ENCODE measurements around the gene RSBN1. TPM values are rescaled to one million over a fixed set of nuclear protein-coding genes. Genes with fewer than 3 reads are reported as not detected.

The RSBN1 gene
- total and polyA plus RNA-seq, 7 experiments from 2014 or later, result 29.9 to 58.1 (median 42.0) TPM

DNA sequence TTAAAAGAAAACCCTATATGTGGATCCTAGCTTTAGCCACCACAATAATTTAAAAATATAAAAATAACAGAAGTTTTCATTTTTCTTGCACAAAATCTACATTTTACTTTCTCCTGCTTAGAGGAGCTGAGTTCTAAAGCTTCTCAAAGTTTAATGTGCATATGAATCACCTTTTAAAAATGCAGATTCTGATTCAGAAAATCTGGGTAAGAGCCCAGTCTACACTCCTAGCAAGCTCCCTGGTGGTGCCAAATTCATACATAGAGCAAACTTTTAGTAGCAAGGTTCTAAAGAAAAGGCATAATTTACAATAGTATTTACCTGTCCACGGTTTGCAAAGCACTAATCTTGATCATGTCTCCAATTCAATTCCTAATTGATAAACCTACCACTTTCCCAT, 19.3 kb downstream of the RSBN1 start:
- H3K27ac ChIP-seq (ENCODE audit: low read depth, low read length), result no peak overlapping the region
- H3K27ac Mint-ChIP-seq, result peak overlapping the region in 7 of 9 donors; percentile 16 to 85 (median 64)
- no peaks in the 10 kb centered on the region for H3K9me3 Mint-ChIP-seq
- H3K4me3 ChIP-seq (ENCODE audit: low read length), result no peak overlapping the region
- no peak for ATAC-seq
- ChIA-PET POLR2A (interaction anchor here (1.4 to 1.5 kb wide), 2 partner anchors 9 to 18 kb away, joined by 5 to 6 read pairs; no protein-coding TSS in a partner anchor), CTCF (interaction anchor here (0.6 to 1.0 kb wide), 2 partner anchors 17 to 34 kb away, joined by 3 read pairs; partner anchors contain the start of gene PHTF1)
- H3K4me1 ChIP-seq (ENCODE audit: control insufficient read depth in 2 of 2, insufficient read depth in 2 of 2, low read length in 2 of 2), result peaks cover 15 to 19% of the 10 kb centered on the region in 2 donors
- peaks cover 34 to 86% (median 82%) of the 10 kb centered on the region in 7 donors for H3K4me1 Mint-ChIP-seq
- DNase-seq, result no peak
- H3K27me3 ChIP-seq (ENCODE audit: control insufficient read depth in 2 of 2, insufficient read depth in 2 of 2, low read length in 2 of 2), result no peaks in the 10 kb centered on the region
- no peaks in the 10 kb centered on the region for H3K9me3 ChIP-seq (ENCODE audit: control insufficient read depth in 2 of 3, low read length in 3 of 3)
- intact Hi-C loops (cut with micrococcal nuclease), result loop anchor here in 1 of 2 donors (1.0 kb wide), 1 partner anchor 9 kb away; no protein-coding TSS in a partner anchor
- H3K36me3 ChIP-seq (ENCODE audit: control insufficient read depth in 2 of 3, insufficient read depth in 3 of 3, low read length in 3 of 3), result peaks cover 0 to 31% (median 3%) of the 10 kb centered on the region in 3 experiments
- no peaks in the 10 kb centered on the region for H3K27me3 Mint-ChIP-seq
- H3K36me3 Mint-ChIP-seq, result peaks cover 3 to 65% (median 32%) of the 10 kb centered on the region in 5 donors
- H3K4me3 Mint-ChIP-seq, result peak overlapping the region in 1 of 10 donors; percentile 22

DNA sequence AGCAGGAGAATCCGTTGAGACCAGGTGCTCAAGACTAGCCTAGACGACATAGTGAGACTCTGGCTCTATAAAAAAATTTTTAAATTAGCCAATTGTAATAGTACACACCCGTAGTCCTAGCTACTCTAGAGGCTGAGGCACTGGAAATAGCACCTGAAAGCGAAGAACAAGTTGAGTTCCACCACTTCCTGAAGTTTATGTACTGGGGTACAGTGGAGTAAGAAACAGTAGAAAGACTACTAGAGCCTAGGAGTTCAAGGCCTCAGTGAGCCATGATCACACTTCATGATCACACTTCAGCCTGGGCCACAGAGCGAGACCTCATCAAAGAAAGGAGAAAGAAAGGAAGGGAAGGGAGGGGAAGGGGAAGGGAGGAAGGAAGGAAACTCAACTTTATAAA, 19.8 kb downstream of the RSBN1 start:
- H3K27ac ChIP-seq (ENCODE audit: low read depth, low read length), result peak overlapping the region; percentile 45
- Mint-ChIP-seq H3K9me3 (no peaks in the 10 kb centered on the region), H3K4me3 (peak overlapping the region in 9 of 10 donors; percentile 1 to 65 (median 27)), H3K27me3 (no peaks in the 10 kb centered on the region), H3K4me1 (peaks cover 40 to 86% (median 82%) of the 10 kb centered on the region in 7 donors), H3K27ac (peak overlapping the region; percentile 52 to 87 (median 76)), H3K36me3 (peaks cover 3 to 65% (median 27%) of the 10 kb centered on the region in 5 donors)
- H3K4me1 ChIP-seq (ENCODE audit: control insufficient read depth in 2 of 2, insufficient read depth in 2 of 2, low read length in 2 of 2), result peaks cover 15 to 19% of the 10 kb centered on the region in 2 donors
- peak in 4 of 9 donors; percentile 11 to 16 (median 15) for DNase-seq
- no peaks in the 10 kb centered on the region for H3K27me3 ChIP-seq (ENCODE audit: control insufficient read depth in 2 of 2, insufficient read depth in 2 of 2, low read length in 2 of 2)
- H3K9me3 ChIP-seq (ENCODE audit: control insufficient read depth in 2 of 3, low read length in 3 of 3), result no peaks in the 10 kb centered on the region
- ATAC-seq, result peak; percentile 69
- H3K4me3 ChIP-seq (ENCODE audit: low read length), result peak overlapping the region; percentile 4
- ChIA-PET POLR2A (interaction anchor here (0.6 to 1.5 kb wide), 3 partner anchors 9 to 110 kb away, joined by 3 to 6 read pairs (median 5); no protein-coding TSS in a partner anchor), CTCF (interaction anchor here (1.0 kb wide), 1 partner anchor 33 kb away, joined by 3 read pairs; the partner anchor contains the start of gene PHTF1)
- intact Hi-C loops (cut with micrococcal nuclease), result no loop called here
- peaks cover 0 to 26% (median 2%) of the 10 kb centered on the region in 3 experiments for H3K36me3 ChIP-seq (ENCODE audit: control insufficient read depth in 2 of 3, insufficient read depth in 3 of 3, low read length in 3 of 3)

DNA sequence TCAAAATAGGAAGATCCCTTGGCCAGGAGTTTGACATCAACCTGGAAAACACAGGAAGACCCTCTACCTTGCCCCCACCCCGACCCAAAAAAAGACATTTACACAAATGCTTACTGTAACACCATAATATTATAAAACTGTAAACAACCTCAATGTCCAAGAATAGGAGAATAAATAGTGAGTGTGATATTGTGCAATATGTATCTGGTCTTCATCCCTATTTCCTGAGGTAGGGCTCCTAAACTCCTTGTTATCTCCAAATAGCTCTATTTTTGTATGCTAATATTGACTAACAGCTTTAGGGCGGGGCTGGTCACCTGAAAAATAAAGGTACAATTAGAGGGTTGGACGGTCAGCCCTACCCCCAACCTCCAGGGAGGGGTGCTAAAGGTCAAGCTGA, 23.5 kb downstream of the RSBN1 start:
- Mint-ChIP-seq H3K27me3 (no peaks in the 10 kb centered on the region), H3K9me3 (no peaks in the 10 kb centered on the region), H3K36me3 (peaks cover 0 to 55% (median 9%) of the 10 kb centered on the region in 5 donors), H3K4me1 (peaks cover 49 to 86% (median 83%) of the 10 kb centered on the region in 7 donors), H3K27ac (peak overlapping the region in 4 of 9 donors; percentile 45 to 86 (median 62)), H3K4me3 (peak overlapping the region in 1 of 10 donors; percentile 38)
- CTCF ChIA-PET, result interaction anchor here (1.3 to 1.5 kb wide), 2 partner anchors 29 to 141 kb away, joined by 3 to 5 read pairs; partner anchors contain the start of genes HIPK1 and PHTF1
- DNase-seq (no peak), ATAC-seq (no peak)
- Histone ChIP-seq H3K36me3 (ENCODE audit: control insufficient read depth in 2 of 3, insufficient read depth in 3 of 3, low read length in 3 of 3) (peaks cover 0 to 6% (median 0%) of the 10 kb centered on the region in 3 experiments), H3K9me3 (ENCODE audit: control insufficient read depth in 2 of 3, low read length in 3 of 3) (no peaks in the 10 kb centered on the region), H3K4me3 (ENCODE audit: low read length) (no peak overlapping the region), H3K27me3 (ENCODE audit: control insufficient read depth in 2 of 2, insufficient read depth in 2 of 2, low read length in 2 of 2) (no peaks in the 10 kb centered on the region), H3K4me1 (ENCODE audit: control insufficient read depth in 2 of 2, insufficient read depth in 2 of 2, low read length in 2 of 2) (peaks cover 28 to 35% of the 10 kb centered on the region in 2 donors), H3K27ac (ENCODE audit: low read depth, low read length) (no peak overlapping the region)
- intact Hi-C loops (cut with micrococcal nuclease), result loop anchor here (10.0 kb wide), 1 partner anchor 394 kb away; the partner anchor contains the start of gene MAGI3 (in 2 of the 2)
- POLR2A ChIA-PET, result interaction anchor here (0.6 to 2.0 kb wide), 6 partner anchors 15 to 439 kb away, joined by 3 to 7 read pairs (median 3); partner anchors contain the start of gene PHTF1

DNA sequence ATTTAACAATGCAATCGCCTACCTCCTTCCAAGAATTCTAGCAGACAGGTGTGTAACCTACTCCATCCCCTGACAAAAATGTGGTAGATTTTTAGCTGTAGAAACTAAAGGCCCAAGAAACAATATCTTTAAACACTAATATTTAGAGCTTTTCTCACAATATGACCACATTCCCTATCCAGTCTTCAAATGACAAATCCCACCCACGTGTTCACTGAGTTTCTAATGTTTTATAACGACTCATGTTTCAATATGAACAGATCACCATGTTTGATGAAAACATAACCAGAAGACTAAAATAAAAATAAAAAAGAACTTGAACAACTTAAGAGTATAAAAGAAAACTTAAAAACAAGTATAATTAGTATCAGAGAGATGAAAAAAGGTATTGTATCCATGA, 24.6 kb downstream of the RSBN1 start:
- POLR2A ChIA-PET, result interaction anchor here (1.1 to 1.4 kb wide), 2 partner anchors 16 to 24 kb away, joined by 3 to 5 read pairs; no protein-coding TSS in a partner anchor
- H3K27me3 ChIP-seq (ENCODE audit: control insufficient read depth in 2 of 2, insufficient read depth in 2 of 2, low read length in 2 of 2), result no peaks in the 10 kb centered on the region
- peaks cover 37 to 46% of the 10 kb centered on the region in 2 donors for H3K4me1 ChIP-seq (ENCODE audit: control insufficient read depth in 2 of 2, insufficient read depth in 2 of 2, low read length in 2 of 2)
- CTCF ChIA-PET, result interaction anchor here (0.6 to 1.5 kb wide), 2 partner anchors 142 to 161 kb away, joined by 3 read pairs; partner anchors contain the start of gene HIPK1
- Mint-ChIP-seq H3K4me3 (peak overlapping the region in 1 of 10 donors; percentile 46), H3K27ac (peak overlapping the region in 6 of 9 donors; percentile 28 to 70 (median 46)), H3K9me3 (no peaks in the 10 kb centered on the region), H3K27me3 (no peaks in the 10 kb centered on the region), H3K4me1 (peaks cover 52 to 76% (median 73%) of the 10 kb centered on the region in 7 donors), H3K36me3 (peaks cover 0 to 50% (median 9%) of the 10 kb centered on the region in 5 donors)
- peaks cover 0 to 6% (median 0%) of the 10 kb centered on the region in 3 experiments for H3K36me3 ChIP-seq (ENCODE audit: control insufficient read depth in 2 of 3, insufficient read depth in 3 of 3, low read length in 3 of 3)
- no peak overlapping the region for H3K4me3 ChIP-seq (ENCODE audit: low read length)
- H3K27ac ChIP-seq (ENCODE audit: low read depth, low read length), result no peak overlapping the region
- no peak for DNase-seq
- intact Hi-C loops (cut with micrococcal nuclease), result loop anchor here (10.0 kb wide), 1 partner anchor 393 kb away; the partner anchor contains the start of gene MAGI3 (in 2 of the 2)
- H3K9me3 ChIP-seq (ENCODE audit: control insufficient read depth in 2 of 3, low read length in 3 of 3), result no peaks in the 10 kb centered on the region
- no peak for ATAC-seq

DNA sequence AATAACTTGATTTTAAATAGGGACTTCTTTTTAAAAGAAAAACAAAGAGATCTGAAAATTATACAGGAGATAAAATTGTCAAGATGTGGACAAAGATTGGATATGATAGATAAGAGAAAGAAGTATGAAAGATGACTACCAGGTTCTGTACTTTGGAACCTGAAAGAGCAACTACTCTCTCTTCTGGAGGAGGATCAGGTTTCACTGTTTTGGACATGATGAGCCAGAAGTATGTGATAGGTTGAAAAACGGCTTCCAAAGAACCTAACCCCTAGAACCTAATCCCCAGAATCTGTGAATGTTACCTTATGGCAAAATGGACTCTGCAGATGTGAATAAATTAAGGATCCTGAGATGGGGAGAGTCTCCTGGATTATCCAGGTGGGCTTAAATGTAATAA, 26.2 kb downstream of the RSBN1 start:
- H3K9me3 ChIP-seq (ENCODE audit: control insufficient read depth in 2 of 3, low read length in 3 of 3), result no peaks in the 10 kb centered on the region
- no peak for DNase-seq
- Mint-ChIP-seq H3K9me3 (no peaks in the 10 kb centered on the region), H3K4me1 (peaks cover 44 to 63% (median 59%) of the 10 kb centered on the region in 7 donors), H3K27me3 (no peaks in the 10 kb centered on the region), H3K4me3 (peak overlapping the region in 1 of 10 donors; percentile 4), H3K27ac (peak overlapping the region; percentile 2 to 81 (median 48)), H3K36me3 (peaks cover 0 to 45% (median 9%) of the 10 kb centered on the region in 5 donors)
- intact Hi-C loops (cut with micrococcal nuclease), result loop anchor here (10.0 kb wide), 1 partner anchor 391 kb away; the partner anchor contains the start of gene MAGI3 (in 2 of the 2)
- no peak for ATAC-seq
- H3K27me3 ChIP-seq (ENCODE audit: control insufficient read depth in 2 of 2, insufficient read depth in 2 of 2, low read length in 2 of 2), result no peaks in the 10 kb centered on the region
- H3K4me3 ChIP-seq (ENCODE audit: low read length), result no peak overlapping the region
- ChIA-PET CTCF (no interaction called here), POLR2A (interaction anchor here (0.7 to 4.3 kb wide), 7 partner anchors 13 to 145 kb away, joined by 3 to 45 read pairs (median 4); partner anchors contain the start of genes PHTF1 and RSBN1)
- H3K27ac ChIP-seq (ENCODE audit: low read depth, low read length), result no peak overlapping the region
- peaks cover 0 to 6% (median 0%) of the 10 kb centered on the region in 3 experiments for H3K36me3 ChIP-seq (ENCODE audit: control insufficient read depth in 2 of 3, insufficient read depth in 3 of 3, low read length in 3 of 3)
- peaks cover 40 to 47% of the 10 kb centered on the region in 2 donors for H3K4me1 ChIP-seq (ENCODE audit: control insufficient read depth in 2 of 2, insufficient read depth in 2 of 2, low read length in 2 of 2)

DNA sequence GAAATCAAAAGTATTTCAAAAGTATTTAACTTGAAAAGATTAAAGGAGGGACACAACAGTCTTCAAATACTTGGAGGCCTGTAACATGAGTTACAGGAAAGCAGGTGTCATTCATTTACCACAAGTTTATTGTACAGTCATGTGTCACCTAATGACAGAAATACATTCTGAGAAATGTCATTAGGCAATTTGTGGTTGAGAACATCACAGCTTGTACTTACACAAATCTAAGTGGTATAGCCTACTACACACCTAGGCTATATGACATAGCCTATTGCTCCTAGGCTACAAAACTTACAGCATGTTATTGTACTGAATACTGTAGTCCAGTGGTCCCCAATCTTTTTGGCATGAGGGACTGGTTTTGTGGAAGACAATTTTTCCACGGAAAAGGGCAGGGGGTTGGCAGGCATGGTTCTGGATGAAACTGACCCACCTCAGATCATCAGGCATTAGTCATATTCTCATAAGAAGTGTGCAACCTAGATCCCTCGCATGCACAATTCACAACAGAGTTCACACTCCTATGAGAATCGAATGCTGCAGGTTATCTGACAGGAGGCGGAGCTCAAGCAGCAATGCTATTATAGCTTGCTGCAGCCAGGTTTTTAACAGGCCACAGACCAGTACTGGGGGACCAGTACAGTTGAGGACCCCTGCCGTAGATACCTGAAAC, 28.0 kb downstream of the RSBN1 start:
- peaks cover 0 to 32% (median 5%) of the 10 kb centered on the region in 5 donors for H3K36me3 Mint-ChIP-seq
- H3K4me3 ChIP-seq (ENCODE audit: low read length), result peak overlapping the region; percentile 7
- H3K27ac Mint-ChIP-seq, result peak overlapping the region in 4 of 9 donors; percentile 60 to 97 (median 91)
- intact Hi-C loops (cut with micrococcal nuclease), result loop anchor here (10.0 kb wide), 1 partner anchor 389 kb away; the partner anchor contains the start of gene MAGI3 (in 2 of the 2)
- peaks cover 39 to 56% (median 41%) of the 10 kb centered on the region in 7 donors for H3K4me1 Mint-ChIP-seq
- CTCF ChIA-PET, result interaction anchor here (0.6 to 1.6 kb wide), 3 partner anchors 25 to 103 kb away, joined by 3 to 4 read pairs (median 3); partner anchors contain the start of genes PHTF1 and RSBN1
- POLR2A ChIA-PET, result interaction anchor here (0.6 to 4.3 kb wide), 6 partner anchors 8 to 28 kb away, joined by 3 to 45 read pairs (median 4); partner anchors contain the start of genes PHTF1 and RSBN1
- ATAC-seq (peak; percentile 57), DNase-seq (peak in 1 of 9 donors; percentile 8)
- H3K4me3 Mint-ChIP-seq, result peak overlapping the region in 7 of 10 donors; percentile 5 to 80 (median 67)
- peak overlapping the region; percentile 61 for H3K27ac ChIP-seq (ENCODE audit: low read depth, low read length)
- H3K27me3 ChIP-seq (ENCODE audit: control insufficient read depth in 2 of 2, insufficient read depth in 2 of 2, low read length in 2 of 2), result no peaks in the 10 kb centered on the region
- H3K27me3 Mint-ChIP-seq, result no peaks in the 10 kb centered on the region
- no peaks in the 10 kb centered on the region for H3K9me3 Mint-ChIP-seq
- H3K9me3 ChIP-seq (ENCODE audit: control insufficient read depth in 2 of 3, low read length in 3 of 3), result no peaks in the 10 kb centered on the region
- peaks cover 52 to 62% of the 10 kb centered on the region in 2 donors for H3K4me1 ChIP-seq (ENCODE audit: control insufficient read depth in 2 of 2, insufficient read depth in 2 of 2, low read length in 2 of 2)
- peaks cover 0 to 2% (median 0%) of the 10 kb centered on the region in 3 experiments for H3K36me3 ChIP-seq (ENCODE audit: control insufficient read depth in 2 of 3, insufficient read depth in 3 of 3, low read length in 3 of 3)

All from naive thymus-derived CD4-positive, alpha-beta T cell (primary cell).